GM19351 (cell line): ENCODE data around the gene FLT4.

ENCODE experiments used
- ATAC-seq: cut with Tn5 transposase; IDR thresholded peaks from one replicate; pipeline ENCODE4 v1.9.1; 2021; ENCODE audit warnings: mild to moderate bottlenecking, moderate library complexity; ENCODE audit not compliant: unreplicated experiment

FLT4 gene

DNA sequence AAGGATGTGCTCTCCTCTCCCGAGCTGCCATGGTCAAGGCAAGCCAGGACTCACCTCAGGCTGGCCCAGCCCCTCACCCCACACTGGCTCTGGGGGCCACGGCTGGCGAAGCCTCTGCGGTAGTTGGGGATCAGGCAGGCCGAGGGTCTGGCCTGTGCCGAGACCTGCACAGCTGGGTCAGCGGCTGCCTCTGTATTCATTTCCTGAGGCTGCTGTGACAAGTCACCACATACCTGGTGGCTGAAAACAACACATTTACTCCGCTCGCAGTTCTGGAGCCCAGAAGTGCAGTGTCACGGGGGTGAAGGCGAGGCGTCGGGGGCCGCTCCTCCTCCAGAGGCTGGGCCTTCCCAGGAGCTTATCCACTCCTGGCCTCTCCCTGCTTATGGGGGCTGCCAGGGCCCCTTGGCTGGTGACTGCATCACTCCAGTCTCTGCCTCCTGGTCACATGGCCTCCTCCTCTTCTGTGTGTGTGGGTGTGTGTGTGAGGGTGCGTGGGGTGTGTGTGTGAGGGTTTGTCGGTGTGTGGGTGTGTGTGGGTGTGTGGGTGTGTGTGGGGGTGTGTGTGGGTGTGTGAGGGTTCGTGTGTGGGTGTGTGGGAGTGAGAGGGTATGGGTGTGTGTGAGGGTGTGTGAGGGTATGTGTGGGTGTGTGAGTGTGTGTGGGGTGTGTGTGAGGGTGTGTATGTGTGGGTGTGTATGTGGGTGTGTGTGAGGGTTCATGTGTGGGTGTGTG, 54.9 kb downstream of the FLT4 start:
- ATAC-seq, result no peak

DNA sequence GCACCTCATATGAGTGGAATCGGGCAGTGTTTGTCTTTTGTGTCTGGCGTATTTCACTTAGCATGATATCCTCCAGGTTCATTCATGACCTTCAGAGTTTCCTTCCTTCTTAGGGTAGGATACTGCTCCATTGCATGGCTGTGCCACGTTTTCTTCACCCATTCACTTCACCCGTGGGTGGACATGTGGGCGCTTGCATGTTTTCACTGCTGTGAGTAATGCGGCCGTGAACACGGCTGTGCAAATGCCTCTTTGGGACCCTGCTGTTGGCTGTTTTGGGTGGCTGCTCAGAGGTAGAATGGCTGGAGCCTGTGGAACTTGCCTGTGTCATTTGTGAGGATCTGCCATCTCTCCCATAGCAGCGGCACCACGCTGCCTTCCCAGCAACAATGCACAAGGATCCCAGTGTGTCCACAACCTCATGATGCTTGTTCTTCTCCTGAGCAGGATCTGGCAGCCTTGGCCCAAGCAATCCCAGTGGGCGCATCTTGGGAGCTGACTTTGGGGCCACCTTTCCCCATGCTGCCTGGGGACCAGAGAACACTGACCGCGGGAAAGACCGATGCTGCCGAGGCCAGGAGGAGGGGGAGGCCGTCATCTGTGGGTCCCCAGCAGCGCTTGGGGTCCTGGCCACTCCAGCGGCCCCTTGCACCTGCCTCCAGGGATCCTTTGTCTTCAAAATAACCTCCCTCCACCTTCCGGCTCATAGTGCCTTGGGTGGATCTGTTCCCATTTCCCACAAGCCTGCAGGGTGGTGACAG, 55.8 kb downstream of the FLT4 start:
- ATAC-seq, result no peak

DNA sequence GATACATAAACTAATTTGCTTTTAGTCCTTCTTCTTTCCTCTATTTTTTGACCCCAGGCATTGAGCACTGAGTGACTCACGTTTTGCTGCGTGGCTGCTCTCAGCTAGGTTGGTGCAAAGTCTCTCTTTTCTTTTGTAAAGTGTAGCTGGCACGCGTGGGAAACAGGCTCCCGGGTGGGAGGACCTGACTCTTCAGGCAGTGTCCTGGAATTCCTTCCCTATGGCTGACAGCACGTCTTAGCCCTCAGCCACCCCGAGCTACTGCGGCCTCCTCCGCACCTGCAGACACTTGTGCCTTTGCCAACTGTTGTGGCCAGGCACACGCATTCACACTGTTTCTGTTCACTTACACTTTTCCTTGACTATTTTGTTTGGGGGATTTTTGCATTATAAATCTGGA, 57.2 kb downstream of the FLT4 start:
- ATAC-seq, result no peak

DNA sequence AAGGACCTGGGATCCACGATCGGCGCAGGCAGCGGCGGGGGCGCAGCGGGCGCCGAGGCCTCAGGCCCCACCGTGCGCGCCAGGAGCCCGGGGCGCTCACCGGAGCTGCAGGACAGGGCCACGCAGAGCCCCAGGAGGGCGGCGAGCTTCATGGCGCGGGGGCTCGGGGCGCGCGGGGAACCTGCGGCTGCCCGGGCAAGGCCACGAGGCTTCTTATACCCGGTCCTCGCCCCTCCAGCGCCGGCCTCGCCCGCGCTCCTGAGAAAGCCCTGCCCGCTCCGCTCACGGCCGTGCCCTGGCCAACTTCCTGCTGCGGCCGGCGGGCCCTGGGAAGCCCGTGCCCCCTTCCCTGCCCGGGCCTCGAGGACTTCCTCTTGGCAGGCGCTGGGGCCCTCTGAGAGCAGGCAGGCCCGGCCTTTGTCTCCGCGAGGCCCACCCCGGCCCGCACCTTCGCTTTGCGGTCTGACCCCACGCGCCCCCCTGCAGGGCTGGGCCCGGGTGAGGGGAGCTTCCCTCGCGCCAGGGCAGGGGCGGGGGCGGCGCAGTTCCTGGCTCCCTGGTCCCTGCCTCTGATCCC, 58.0 kb downstream of the FLT4 start, which contains the start of gene SCGB3A1:
TSS of gene SCGB3A1 (minus strand) at position 189 of the 577 bp plus-strand sequence. CDS start at position 152, 37 bp downstream.
- no peak for ATAC-seq

DNA sequence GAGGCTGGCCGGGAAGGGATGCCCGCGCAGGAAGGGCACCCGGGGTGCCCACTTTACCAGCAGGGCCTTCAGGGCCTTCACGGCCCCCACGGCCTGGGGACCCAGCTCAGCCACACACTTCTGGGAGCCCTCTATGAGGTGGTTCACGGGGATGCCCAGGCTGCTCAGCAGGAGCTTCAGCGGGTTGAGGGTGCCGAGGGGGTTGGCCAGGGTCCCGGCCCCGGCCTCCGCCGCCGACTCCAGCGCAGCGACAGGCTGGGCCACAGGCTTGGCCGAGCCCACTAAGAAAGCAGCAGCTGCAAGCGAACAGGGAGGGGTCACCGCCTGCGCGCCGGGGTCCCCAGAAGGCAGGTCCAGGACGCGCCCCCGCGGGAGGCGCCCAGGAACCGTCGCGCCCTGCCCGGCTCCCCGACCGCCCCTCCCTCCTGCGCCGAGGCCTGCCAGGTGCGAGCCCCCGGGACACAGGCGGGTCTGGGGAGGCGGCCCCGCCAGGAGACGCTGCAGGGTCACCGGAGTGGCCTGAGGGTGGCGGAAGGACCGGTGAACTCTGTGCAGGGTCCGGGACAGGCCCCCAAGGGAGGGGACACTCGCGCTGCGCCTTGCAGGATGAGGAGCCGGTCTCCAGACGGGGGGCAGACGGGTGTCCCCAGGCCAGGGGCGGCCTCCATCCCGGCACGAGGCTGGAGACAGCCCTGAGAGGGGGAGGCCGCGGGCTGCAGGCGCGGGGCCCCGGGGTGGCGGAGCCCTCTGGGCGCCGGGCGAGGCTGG, 58.7 kb downstream of the FLT4 start:
- no peak for ATAC-seq

DNA sequence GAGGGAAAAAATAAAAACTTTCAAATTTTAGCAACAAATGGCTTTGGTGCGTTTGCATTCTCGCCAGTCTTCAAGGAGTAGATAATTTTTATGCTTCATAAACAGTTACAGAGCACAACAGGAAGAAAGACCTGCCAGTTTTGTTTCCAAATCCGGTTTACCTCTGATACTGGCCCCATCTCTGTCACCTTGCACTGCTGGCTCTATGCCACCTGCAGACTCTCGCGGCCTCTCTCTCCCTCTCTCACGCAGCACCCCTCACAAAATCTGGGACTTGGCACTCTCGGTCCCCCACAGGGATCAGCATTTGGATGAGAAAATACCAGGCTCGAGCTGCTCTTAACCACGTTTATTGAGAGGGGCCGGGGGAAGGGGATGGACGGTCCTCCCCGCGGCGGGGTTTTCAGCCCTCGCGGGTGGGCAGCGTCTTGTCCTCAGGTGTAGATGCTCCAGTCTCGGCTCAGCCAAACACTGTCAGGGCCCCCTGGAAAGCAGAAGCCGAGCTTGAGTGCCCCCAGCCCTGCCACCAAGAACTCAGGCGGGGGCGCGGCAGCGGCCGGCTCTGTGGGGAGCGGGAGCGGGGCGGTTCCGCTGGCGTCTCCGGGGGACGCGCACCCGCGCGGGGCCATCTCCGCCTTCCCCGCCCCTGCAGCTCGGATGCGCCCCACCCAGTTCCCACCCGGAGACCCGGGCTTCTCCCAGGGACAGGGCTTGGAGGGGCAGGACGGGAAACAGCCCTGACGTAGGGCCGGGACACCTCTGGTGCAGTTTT, 59.4 kb downstream of the FLT4 start:
- ATAC-seq, result no peak

DNA sequence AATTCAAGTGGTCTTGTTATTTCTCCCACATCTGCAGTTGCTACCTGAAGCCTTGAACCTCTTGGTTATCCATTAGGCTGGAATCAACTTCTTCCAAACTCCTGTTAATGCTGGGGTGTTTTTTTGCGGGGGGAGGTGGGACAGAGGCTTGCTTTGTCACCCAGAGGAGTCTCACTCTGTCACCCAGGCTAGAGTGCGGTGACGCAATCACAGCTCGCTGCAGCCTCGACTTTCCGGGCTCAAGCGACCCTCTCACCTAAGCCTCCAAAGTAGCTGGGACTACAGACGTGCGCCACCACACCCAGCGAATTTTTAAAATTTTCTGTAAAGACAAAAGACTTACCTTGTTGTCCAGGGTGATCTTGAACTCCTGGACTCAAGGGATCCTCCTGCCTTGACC, 62.5 kb downstream of the FLT4 start:
- ATAC-seq, result no peak

DNA sequence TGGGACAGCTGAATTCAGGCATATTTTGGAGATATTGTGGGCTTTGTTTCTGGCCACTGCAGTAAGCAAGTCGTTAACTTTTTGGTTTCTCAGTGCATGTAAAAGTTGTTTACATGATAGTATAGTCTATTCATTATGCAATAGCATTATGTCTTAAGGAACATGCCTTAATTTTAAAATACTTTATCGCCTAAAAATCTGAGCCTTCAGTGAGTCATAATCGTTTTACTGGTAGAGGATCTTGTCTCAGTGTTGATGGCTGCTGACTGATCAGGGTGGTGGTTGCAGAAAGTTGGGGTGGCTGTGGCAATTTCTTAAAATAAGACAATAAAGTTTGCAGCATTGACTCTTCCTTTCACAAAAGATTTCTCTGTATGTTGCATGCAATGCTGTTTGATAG, 63.2 kb downstream of the FLT4 start:
- no peak for ATAC-seq

DNA sequence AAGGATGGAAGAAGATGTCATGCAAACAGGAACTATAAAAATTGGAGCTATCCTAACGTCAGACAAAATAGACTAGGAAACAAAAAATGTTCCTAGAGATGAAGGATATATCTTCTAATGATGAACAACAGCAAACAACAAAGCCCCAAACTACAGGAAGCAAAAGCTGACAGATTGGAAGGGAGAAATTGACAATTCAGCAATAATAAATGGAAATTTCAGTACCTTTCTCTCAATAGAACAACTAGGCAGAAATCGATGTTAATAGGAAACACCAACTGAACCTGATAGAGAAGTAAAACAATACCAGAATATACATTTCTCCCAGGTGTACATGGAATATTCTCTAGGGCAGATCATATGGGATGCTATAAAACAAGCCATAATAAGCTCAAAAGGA, 65.7 kb downstream of the FLT4 start:
- no peak for ATAC-seq

DNA sequence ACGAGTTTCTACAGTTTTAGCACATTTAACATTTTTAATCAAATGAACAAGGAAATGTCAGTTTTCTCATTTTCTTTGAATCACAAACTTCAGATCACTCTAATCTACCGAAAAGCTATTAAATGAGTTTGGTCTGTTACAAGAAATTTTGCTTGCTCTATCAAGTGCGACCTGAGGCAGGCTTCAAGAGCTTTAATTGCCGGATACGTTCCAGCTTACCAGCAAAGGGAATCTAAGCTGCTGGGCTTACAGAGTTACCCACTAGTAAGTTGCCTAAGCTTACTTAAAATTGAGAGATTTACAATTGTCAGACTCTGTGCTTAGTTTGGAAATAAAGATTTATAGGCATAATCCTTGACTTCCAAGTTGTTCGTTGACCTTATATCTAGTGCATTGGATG, 68.7 kb downstream of the FLT4 start:
- ATAC-seq, result no peak

DNA sequence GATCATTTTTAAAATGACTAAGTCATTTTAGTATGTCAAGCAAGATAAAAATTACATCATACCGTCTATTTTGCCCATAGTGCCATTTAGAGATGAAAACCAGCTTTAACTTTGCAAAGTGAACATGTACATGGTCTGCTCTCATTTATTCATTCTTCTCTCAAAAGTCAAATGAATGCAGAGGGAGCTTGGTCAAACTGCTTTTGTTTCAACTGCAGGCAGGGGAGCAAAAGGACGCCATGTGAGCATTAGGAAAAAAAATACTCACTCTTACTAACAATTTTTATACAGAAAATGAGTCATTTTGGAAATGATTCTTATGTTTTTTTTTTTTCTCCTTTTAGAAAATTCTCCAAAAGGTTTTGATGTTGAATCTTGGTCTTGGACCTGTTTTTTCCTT, 73.8 kb downstream of the FLT4 start:
- no peak for ATAC-seq

DNA sequence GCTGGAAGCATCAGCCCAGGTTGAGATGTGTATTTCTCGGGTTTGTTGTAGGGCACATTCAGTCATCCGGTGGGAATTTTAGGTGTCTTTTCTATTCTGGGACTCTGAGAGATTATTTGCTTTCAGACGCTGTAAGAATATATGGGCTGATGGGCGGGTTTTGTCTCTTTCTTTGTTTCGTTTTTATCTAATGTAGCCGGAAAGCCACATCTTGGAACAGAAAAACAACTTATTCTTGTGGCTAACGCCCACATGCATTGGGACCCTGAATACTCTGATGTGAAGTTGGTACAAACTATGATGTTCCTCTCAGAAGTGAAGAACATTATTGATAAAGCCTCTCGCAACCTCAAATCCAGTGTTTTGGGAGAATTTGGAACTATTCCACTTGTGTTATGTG, 80.5 kb downstream of the FLT4 start:
- ATAC-seq, result no peak

DNA sequence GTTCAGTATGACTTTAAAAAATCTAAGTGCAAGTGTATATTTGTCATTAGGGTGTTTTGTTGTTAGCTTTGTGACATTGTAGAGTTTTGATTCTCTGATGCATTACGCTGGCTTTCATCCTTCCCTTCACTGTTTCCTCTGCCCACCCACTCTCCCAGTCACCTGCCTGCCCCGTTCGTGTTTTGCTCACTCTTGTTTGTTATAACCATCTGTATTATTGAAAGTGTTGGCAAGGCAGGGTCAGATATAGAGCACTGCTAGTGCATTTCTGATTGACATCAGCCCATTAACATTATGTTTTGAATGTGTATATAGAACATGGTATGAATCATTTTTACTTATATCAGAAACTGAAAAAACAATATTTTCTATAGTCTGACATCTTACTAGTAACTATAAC, 85.4 kb downstream of the FLT4 start:
- ATAC-seq, result no peak

DNA sequence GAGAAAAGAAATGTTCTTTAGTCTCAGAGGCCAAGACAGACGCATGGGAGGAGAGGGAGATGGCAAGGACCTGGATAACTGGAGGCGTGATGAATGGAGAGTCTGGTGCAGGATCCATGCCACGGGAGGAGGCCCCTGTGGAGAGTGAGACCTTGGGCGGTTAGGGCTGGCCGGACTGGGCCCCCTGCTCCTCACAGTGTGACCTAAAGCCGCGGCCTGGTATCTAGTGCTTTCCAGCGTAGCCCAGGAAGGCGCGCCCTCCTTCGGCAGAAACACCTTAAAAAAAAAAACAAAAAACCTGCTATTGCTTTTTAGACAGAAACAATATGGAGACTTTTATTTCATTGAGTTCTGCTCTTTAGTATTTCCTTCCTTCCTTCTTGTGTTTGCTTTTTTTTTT, 91.2 kb downstream of the FLT4 start:
- ATAC-seq, result no peak

DNA sequence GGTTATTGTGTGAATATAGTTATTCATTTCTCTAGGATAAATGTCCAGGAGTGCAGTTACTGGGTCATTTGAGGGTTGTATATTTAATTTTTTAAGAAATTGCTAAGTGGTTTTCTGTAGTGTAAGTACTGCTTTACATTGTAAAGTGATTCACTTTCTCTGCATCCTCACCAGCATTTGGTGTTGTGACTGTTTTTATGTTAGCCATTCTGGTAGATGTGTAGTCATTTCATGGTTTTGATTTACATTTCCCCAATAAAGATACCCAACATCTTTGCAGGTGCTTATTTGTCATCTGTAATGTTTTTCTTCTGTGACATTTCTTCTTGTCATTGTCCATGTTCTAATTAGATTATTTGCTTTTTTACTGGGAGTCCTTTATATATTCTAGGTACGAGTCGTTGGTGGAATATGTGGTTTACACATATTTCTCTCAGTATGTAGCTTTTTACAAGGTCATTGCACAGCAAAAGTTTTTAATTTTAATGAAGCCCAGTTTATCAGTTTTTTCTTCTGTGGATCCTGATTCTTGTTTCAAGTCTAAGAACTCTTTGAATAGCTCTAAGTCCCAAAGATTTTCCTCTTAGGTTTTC, 92.1 kb downstream of the FLT4 start:
- no peak for ATAC-seq

DNA sequence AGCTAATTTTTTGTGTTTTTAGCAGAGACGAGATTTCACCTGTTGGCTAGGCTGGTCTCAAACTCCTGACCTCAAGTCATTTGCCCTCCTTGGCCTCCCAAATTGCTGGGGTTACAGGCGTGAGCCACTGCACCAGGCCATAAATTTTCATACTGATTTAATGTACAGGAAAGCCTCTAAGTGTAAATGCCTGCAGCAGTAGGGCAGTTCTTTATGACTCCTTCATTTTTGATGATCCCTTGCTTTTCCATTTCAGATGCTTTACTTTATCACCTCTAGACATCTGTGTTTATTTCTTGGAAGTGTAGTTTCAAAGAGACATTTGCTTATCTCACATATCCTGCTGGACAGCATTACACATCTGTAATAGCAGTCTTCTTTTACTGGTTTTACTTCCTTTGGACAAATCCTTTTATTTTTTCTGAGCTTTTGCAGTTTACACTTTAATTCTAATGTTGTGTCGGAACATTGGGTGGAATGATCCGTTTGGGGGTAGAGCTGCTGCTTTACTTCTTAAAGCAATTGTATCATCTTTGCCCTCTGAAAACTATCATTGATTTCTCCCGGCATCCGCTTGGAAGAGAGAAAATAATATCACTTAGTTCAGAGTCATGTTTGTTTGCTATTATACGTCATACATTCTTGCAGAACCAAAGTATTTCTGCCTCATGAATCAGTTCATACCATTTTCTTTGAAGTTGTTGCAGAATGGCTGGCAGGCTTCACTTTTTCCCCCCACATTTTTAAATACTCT, 94.1 kb downstream of the FLT4 start:
- ATAC-seq, result no peak

DNA sequence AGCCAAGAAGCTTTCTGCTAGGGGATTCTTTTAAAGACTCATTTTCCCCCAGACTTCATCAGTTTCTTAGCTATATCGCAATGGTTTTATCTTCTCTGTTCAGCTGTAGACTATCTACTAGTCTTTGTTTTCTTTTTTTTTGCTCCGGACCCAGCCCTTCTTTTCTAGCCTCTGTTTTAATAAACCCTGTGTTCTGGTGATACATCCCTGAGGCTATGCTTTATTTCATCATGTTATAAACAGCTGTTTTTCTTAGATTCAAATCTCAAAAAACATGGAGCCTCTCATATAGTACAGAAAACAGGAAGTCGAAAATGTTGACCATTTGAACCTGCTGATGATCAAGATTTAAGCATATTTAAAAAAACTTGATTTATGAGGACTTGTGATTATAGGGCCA, 95.9 kb downstream of the FLT4 start:
- no peak for ATAC-seq
